Putamen (tissue), 1 donor: ENCODE data around the gene GRIN3A.
"Not testable (repeated sequence)": the region's sequence is repeated elsewhere in the genome, so short reads cannot be mapped to it uniquely, and the experiment has no call there.

Experiments used
- DNase-seq: peaks from one replicate; pipeline ENCODE4 v3.0.0-alpha.2; 2016; ENCODE audit warnings: low spot score

Gene GRIN3A

DNA sequence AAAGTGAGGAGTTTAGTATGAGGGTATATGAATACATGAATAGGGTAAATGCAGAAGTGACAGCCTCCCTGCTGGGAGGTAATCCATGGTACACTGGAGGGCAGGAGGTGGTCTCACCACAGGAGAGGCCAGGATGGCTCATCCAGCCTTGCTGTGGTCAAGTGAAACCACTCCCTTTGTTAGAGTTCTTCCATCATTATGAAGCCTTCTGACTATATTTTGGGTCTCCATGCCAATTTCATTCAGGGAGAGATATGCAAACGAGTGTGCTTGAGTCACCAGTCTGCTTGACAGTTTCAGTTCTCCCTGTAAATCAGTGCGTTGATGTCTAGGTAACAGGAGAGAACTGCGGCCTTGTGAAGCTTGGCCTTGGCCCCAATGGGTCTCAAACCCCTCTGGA lies 160.1 kb downstream of the GRIN3A start:
- DNase-seq: no peak

DNA sequence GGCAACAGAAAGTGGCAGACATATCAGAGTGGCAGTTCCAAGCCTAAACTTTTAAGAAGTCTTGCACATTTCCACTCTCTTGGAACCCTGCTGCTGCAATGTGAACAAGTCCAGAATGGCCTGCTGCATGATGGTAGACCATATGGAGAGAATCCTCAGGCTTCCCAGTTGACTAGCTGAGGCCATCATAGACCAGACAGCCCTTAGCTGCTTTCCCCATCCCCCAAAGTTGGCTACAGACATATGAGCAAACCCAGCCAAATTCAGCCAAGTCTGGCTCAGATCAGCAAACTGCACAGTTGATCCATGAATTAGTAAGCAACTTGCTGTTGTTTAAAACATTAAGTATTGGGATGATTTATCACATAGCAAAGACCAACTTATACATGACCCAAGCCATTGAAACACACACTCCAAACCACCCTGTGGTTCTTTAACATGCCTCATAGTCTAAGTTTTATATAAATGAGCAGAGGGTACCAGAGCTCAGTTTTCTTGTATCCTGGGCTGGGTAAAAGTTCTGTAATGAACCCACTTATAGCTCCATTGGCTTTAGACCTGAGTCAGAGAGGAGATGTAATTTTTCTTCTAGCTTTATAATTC lies 163.6 kb downstream of the GRIN3A start:
- no peak for DNase-seq

- no peak for DNase-seq
These were observed 166.1 kb downstream of the GRIN3A start for GRCh38 chr9:101572316-101572715.

DNA sequence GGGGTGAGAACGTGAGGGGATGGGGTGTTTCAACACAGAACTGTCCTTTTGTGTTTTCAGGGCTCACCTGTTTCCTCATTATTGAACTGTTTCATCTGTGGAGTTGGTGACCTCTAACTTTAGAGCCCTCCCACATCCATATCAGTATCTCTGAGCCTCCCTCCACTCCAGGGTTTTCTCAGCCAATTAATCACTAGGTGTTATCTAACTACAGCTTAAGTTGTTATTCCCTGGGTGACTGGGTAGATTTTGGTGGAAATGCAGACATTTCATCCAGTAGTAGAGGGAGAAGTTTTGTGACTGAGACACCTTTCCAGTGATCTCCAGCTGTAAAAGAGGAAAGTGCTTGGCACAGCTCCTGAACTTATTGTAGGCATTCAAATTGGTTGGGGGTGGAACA lies 167.3 kb downstream of the GRIN3A start:
- no peak for DNase-seq

GRCh38 chr9:101569741-101570501 lies 168.5 kb downstream of the GRIN3A start:
- DNase-seq: no peak

DNA sequence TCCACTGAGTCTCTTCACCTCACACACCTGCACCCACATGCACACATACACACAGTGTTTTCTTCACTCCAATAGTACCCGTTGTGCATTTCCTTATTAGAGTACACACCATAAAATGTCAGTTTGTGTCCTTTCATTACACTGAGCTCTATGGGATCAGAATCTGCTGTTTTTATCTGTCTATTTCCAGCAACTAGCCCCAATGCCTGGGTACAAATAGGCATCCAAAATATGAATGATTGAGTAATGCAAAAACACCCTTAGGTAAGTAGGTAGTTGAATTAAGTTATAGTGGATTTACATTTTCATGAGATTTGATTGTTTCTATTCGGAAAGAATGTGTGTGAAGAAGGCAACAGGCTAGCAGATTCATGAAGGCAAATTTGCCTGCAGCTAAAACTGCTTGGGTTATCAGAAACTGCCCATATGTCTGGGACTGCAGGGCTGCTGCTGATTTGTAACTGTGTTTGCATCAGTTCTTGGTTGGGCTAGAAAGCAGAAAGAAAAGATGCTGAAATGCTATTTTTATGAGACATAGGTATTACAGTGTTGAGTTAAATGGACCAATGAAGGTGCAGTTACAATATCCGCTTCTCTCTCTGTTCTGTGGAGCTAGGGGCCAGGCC lies 170.6 kb downstream of the GRIN3A start:
- no peak for DNase-seq

- no peak for DNase-seq
These were observed 171.3 kb downstream of the GRIN3A start for GRCh38 chr9:101566904-101567724.

GRCh38 chr9:101564252-101564651 lies 174.2 kb downstream of the GRIN3A start:
- no peak for DNase-seq

- DNase-seq: no peak
These were observed 175.5 kb downstream of the GRIN3A start for GRCh38 chr9:101562966-101563365.

DNA sequence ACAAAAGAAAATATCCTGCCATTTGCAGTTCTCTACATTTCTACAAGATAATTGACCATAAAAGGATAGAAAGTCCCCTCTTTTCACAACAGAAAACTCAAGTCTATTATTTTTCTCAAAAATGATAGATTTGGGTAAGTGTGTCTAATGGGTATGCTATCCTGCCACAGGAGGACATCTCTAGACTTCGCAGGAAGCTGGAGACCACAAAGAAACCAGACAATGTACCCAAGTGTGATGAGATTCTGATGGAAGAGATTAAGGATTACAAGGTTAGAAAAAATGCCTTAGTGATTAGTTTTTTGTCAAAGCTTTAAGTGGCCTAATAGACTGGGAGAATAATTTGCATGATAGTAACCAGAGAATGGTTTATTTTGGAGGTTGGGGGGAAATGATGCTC lies 176.7 kb downstream of the GRIN3A start:
- no peak for DNase-seq

- DNase-seq: not testable (repeated sequence)
These were observed 188.9 kb downstream of the GRIN3A start for GRCh38 chr9:101549472-101550098.

- no peak for DNase-seq
These were observed 195.2 kb downstream of the GRIN3A start for GRCh38 chr9:101543098-101543735.

GRCh38 chr9:101540069-101540468 lies 198.4 kb downstream of the GRIN3A start:
- no peak for DNase-seq

DNA sequence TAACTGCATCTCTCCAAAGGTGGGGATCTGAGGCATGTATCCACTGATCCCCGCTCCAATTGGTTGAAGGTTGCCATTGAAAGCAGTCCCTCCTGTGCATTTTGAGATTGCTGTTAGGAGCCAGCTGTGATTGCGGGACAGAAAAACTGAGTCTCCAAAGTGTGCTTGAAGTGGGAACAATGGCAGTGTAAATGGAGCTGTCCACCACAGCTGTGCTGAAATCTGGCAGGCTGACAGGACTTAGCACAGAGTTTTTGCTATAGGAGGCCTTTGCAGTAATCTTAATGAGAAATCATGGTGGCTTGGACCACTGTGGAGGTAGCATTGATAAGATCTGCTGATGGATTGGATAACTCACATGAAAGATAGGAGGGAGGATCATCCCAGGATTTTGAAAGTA lies 201.5 kb downstream of the GRIN3A start:
- no peak for DNase-seq

GRCh38 chr9:101536351-101536750 lies 202.1 kb downstream of the GRIN3A start:
- DNase-seq: no peak

DNA sequence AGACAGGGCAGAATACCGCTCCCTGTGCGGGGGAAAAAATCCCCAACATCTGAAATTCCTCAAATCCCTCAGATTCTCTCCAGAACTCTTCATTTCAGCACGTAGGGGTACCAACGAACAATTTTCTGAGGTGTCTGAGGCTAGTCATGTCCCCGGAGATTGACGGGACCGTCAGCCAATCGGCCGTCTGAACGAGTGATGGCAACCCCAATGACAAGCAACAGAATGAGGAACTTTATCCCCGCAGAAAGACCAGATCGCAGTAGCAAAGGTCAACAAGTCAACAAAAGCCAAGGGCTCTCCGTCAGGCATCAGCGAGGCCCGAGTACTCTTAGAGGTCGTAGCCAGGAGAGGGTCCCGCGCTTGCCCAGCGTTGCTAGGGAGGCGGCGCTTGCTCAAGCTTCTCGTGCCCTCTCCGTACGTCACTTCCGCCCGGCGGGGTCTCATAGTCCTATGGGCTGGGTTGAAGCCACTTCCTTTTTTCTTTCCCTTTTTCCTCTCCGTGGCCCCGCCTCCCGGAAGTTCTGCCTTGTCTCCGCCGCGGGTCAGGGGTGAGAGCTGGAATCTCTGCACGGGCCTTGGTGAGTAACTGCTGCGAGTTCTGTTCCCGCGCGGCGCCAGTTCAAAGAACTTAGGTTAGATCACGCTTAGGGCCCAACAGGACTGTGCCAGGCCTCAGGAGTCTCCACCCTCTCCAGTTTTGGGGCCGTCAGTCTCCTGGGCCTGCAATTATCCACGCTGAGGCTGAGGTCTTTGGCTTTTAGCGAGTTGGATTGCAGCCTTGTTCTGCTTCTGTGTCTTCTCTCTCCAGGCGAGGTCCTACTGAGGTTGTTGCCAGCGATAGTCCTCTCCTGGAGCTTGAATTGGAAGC lies 204.9 kb downstream of the GRIN3A start, which contains the start of gene RNF20:
TSS of gene RNF20 (plus strand) at position 520 of the 871 bp plus-strand sequence. CDS start 1,571 bp downstream, outside the sequence.
- peak; percentile 99 for DNase-seq

GRCh38 chr9:101530076-101530711 lies 208.3 kb downstream of the GRIN3A start:
- DNase-seq: peak; percentile 82

DNA sequence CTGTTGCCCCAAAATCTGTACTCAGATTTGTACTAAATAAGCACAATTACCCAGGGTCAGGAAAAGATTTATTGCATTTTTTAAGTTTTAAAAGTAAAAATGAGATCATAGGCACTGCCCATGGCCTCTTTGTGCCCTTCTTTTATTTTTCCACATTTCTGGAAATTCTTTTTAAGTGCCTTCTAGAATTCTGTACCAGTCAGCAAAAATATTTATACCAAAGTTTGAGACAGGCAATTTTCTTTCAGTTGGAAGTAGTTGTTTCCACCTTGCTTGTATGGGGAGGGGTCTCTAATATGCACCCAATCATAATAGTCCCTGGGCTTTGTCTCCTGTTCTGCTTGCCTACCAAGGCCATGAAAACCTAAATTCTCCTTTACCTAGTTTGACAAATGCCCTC lies 210.4 kb downstream of the GRIN3A start:
- DNase-seq: no peak

GRCh38 chr9:101527066-101527465 lies 211.4 kb downstream of the GRIN3A start:
- no peak for DNase-seq

DNA sequence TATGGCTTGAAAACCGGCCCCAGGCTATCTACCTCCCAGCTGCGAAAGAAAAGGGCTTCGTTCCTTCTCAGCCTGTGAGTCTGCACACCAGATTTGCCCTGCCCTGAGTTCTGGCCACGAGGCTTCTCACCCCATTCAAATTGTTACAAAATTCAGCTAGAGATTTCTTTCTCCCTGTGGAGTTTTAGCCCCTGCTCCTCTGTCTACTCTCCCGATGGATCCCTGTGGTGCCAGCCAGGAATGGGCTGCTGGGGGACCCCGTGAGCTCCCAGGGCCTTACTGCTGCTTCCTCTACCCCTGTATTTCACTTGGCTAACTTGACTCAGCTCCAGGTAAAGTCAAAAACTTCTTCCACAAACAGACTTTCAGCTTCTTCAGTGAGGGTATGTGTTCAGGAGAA lies 214.1 kb downstream of the GRIN3A start:
- DNase-seq: no peak
